Measurements from ENCODE around the gene GLIPR1L2. TPM values are rescaled to one million over a fixed set of nuclear protein-coding genes. Genes with fewer than 3 reads are reported as not detected.

The GLIPR1L2 gene
- total RNA-seq, result 0.15 and 0.17 TPM in 2 replicates

GRCh38 chr12:75390899-75391538 is at the start of gene GLIPR1L2:
GLIPR1L2 (plus strand) TSS chr12:75391089; CDS start chr12:75391117, 28 bp downstream.

GRCh38 chr12:75480469-75480949 is 89.6 kb downstream of the GLIPR1L2 start, which contains the start of gene GLIPR1:
GLIPR1 (plus strand) TSS chr12:75480755; CDS start chr12:75480881, 126 bp downstream.

Other genes starting within 250 kb of the GLIPR1L2 start
- gene KCNC2, start 181.2 kb upstream of the GLIPR1L2 start, total RNA-seq, result not detected in 2 replicates
- 0.50 and 1.6 TPM in 2 replicates for gene CAPS2, start 60.8 kb upstream of the GLIPR1L2 start, total RNA-seq
- gene GLIPR1L1, start 56.4 kb upstream of the GLIPR1L2 start, total RNA-seq, result not detected in 2 replicates
- gene GLIPR1, start 89.7 kb downstream of the GLIPR1L2 start, total RNA-seq, result 41.9 and 43.0 TPM in 2 replicates
- gene KRR1, start 120.5 kb downstream of the GLIPR1L2 start, total RNA-seq, result 18.0 and 30.3 TPM in 2 replicates